T-helper 2 cell treated with Interferon-gamma antibody and Interleukin-4, amounts not matched to agents 5 μg/mL and 100 μg/mL, for 36 hours (primary cell): ENCODE measurements around the gene TRPV6.

Experiments
- DNase-seq: peaks from one replicate; pipeline ENCODE4 v3.0.0; 2021; ENCODE audit warnings: low spot score
- H3K27ac Mint-ChIP-seq: one replicate; pipeline ENCODE4 v1.8.0; 2021; ENCODE audit warnings: mild to moderate bottlenecking, mixed read lengths
- H3K27me3 Mint-ChIP-seq: one replicate; pipeline ENCODE4 v1.8.0; 2021; ENCODE audit warnings: low read depth, mixed read lengths
- H3K36me3 Mint-ChIP-seq: one replicate; pipeline ENCODE4 v1.8.0; 2021; ENCODE audit warnings: low read depth, mixed read lengths
- H3K4me1 Mint-ChIP-seq: one replicate; pipeline ENCODE4 v1.8.0; 2021; ENCODE audit warnings: low read depth, mixed read lengths
- H3K4me3 Mint-ChIP-seq: one replicate; pipeline ENCODE4 v1.8.0; 2022; ENCODE audit warnings: mild to moderate bottlenecking, moderate library complexity, mixed read lengths
- H3K9me3 Mint-ChIP-seq: one replicate; pipeline ENCODE4 v1.8.0; 2021; ENCODE audit warnings: mixed read lengths

The TRPV6 gene

DNA sequence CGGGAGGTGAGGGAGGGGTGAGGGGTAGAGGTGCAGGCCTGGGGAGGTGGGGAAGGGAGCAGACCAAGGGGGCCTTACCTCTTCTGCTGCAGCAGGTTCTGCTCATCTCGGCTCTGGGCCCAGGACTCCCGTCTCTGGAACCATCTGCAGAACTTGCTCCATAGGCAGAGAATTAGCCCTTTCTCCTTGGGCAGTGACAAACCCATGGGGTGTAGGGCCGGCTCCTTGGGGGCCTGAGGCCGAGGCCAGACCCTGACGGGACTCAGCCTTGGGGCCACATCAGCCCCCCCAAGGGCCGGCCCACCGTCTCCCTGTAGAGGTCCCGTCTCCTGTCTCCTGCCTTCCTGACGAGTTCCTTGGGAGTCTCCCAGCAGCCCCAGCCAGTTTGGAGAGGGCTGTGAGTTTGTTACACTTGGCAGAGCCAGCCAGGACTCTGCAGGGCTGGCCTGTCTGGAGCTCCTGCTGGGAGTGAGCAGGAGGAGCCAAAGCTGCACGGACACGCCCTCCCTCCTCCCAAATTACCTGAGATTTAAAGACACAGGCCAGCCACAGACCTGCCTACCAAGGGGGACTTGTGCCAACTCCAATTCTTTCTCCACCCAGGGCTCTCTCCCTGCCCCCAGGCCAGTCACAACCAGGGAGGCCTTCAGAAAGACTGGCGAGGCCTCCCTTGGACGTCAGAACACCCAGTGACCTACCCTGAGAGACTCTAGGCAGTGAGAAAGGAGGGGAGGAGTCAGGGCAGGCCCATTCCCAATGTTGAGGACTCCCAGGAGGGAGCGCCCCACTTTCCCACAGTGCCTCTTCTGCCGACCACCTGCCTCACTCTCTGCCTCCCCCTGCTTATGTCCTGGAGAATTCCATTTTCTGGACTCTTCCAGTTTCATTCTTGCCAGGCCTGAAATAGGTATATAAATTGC is at the start of gene TRPV6:
TRPV6 (minus strand) TSS at position 435 of the 920 bp plus-strand sequence.
- Mint-ChIP-seq H3K36me3 (no peaks in the 10 kb centered on the region), H3K9me3 (no peaks in the 10 kb centered on the region), H3K27me3 (no peaks in the 10 kb centered on the region), H3K27ac (no peak within 1 kb of the TSS), H3K4me3 (no peak within 1 kb of the TSS), H3K4me1 (no peaks in the 10 kb centered on the region)
- DNase-seq: no peak

DNA sequence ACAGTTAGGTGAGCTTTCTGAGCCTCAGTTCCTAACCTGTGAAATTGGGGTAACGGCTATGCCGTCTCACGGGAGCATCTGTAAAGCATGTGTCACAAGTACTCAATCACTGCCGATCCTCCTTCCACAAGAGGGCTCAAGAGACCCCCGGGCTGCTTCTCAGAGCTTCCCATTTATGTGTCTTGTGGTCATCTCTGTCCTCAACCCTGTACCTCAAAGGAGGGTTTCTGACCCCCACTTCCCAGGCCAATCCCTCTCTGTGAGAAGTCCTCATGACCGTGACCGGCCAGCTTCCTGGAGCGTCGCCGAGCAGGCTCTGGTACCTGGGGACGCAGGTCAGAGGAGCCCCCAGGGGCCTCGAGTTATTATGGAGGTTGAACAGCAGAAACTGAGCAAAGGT is 48.5 kb upstream of the TRPV6 start:
- Mint-ChIP-seq H3K27ac (no peak overlapping the region), H3K4me1 (no peaks in the 10 kb centered on the region), H3K4me3 (no peak overlapping the region), H3K36me3 (no peaks in the 10 kb centered on the region), H3K27me3 (no peaks in the 10 kb centered on the region), H3K9me3 (no peaks in the 10 kb centered on the region)
- DNase-seq: no peak

DNA sequence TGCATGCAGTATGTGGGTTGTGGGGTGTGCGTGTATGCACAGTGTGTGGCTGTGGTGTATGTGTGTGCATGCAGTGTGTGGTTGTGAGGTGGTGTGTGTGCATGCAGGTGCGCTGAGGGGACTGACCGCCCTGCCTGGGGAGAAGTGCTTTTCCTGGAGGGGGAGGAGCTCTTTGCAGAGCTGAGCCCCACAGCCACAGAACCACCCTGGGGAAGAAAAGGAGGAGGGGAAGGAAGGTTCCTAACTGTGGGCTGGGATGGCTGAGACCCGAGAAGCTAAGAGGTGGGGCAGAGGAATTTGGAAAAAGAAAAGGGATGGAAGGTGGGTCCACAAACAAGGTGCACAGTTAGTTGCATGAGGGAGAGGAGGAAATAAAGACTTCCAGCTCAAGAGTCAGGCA is 48.1 kb upstream of the TRPV6 start, which contains the start of gene TRPV5:
TRPV5 (minus strand) TSS at position 123 of the 400 bp plus-strand sequence. CDS start 287 bp downstream, outside the sequence.
- Mint-ChIP-seq H3K9me3 (no peaks in the 10 kb centered on the region), H3K27ac (no peak within 1 kb of the TSS), H3K4me3 (no peak within 1 kb of the TSS), H3K36me3 (no peaks in the 10 kb centered on the region), H3K4me1 (no peaks in the 10 kb centered on the region), H3K27me3 (no peaks in the 10 kb centered on the region)
- no peak for DNase-seq

DNA sequence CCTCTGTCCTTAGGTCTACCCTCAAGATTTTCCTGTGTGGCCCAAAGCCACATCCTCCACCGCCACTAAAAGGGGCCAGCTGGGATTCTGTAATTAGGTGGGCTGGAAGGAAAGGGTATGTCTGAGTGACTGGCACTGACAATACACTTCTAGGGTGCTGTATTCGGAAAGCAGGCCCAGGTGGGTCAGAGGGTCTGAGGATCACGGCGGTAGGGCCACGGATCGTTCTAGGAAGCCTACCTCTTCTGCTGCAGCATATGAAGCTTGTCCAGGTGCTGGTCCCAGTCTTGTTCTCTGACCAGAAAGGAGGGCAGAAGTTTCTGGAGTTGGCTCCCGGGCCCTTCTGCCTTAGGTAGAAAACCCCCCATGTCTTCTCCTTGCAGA is 47.5 kb upstream of the TRPV6 start:
- no peaks in the 10 kb centered on the region for H3K27me3 Mint-ChIP-seq
- H3K36me3 Mint-ChIP-seq: no peaks in the 10 kb centered on the region
- DNase-seq: no peak
- H3K4me1 Mint-ChIP-seq: no peaks in the 10 kb centered on the region
- H3K4me3 Mint-ChIP-seq: no peak overlapping the region
- no peak overlapping the region for H3K27ac Mint-ChIP-seq
- H3K9me3 Mint-ChIP-seq: no peaks in the 10 kb centered on the region

DNA sequence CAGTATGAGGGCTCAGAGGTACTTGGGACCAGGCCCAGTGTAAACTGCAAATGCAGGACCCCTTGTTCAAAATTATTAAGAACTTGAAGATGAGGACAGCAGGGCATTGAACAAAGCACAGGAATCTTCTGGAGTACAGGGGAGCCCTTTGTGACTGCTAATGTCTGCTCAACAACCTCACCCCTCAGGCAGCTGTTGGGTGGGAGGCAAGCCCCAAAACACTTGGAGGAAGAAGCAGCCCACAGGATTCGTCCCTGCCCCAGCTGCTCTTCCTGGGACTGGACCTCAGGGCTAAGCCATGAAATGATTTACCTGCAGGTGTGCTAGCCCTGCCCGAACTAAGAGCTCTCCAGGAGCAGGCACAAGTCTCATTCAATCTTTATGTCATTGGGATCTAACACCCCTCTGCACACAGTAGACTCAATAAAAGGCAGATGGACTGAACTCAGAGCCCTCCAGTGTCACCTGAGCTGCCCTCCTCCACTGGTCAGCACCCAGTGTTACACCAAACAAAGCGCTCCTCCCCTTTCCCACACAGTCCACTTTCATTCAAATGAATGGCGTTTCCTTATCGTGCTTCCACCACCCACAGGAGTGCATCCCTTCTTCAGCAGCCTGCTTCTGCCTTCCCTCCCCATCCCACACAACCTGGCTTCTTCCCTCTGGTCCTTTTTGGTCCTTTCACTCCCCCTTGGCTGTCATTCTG is 47.0 kb upstream of the TRPV6 start:
- H3K9me3 Mint-ChIP-seq: no peaks in the 10 kb centered on the region
- H3K36me3 Mint-ChIP-seq: no peaks in the 10 kb centered on the region
- no peaks in the 10 kb centered on the region for H3K4me1 Mint-ChIP-seq
- H3K27me3 Mint-ChIP-seq: no peaks in the 10 kb centered on the region
- no peak for DNase-seq
- H3K4me3 Mint-ChIP-seq: no peak overlapping the region
- no peak overlapping the region for H3K27ac Mint-ChIP-seq

DNA sequence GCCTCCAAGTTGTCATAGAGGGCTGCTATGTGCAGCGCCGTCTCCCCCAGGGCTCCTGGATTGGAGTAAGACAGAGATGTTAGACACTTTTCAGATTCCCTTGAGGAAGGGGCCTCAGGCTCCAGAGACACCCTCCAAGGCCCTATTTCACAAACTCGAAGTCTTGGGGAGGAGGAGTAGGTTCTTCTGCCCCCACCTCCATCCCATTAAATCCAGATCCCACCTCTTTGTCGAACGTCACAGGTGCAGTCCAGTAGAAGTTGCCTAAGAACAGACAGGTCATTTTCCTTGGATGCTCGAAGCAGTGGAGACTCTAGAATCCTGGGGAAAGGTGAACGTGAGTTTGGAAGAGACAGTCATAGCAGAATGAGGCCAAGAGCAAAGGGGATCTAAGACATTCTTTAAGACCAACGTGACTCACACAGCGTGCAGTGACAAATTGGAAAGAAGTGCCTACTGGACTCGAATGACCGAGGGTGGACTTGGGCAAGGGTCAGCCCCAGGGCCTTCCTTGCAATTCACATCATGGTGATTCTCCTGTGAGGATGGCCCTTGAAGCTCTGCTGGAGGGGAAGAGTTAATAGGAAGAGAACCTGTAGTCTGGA is 44.7 kb upstream of the TRPV6 start:
- no peak overlapping the region for H3K4me3 Mint-ChIP-seq

DNA sequence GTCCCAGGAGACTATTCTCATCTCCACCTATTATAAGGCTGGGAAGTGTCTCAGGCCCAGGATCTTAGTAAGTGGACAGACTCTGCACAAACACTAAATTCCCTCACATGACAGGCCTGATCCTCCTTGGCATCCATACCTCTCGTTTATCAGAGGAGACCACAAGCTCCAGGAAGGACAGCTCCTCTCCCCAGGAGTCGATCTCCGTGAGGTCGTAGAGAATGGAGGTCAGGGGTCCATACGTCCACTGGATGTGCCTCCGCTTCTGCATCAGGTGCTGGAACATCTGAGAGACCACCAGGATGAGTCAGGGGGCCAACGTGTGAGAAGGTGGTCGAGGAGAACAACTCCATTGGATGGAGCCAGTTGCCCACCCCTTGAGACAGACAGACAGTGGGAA is 42.4 kb upstream of the TRPV6 start:
- H3K27me3 Mint-ChIP-seq: peaks cover 8% of the 10 kb centered on the region
- H3K4me1 Mint-ChIP-seq: no peaks in the 10 kb centered on the region
- no peaks in the 10 kb centered on the region for H3K36me3 Mint-ChIP-seq
- no peaks in the 10 kb centered on the region for H3K9me3 Mint-ChIP-seq
- DNase-seq: no peak
- H3K27ac Mint-ChIP-seq: no peak overlapping the region
- H3K4me3 Mint-ChIP-seq: no peak overlapping the region

More for the DNA sequence above, 44.7 kb upstream of the TRPV6 start:
- no peak overlapping the region for H3K27ac Mint-ChIP-seq
- no peak for DNase-seq
- no peaks in the 10 kb centered on the region for H3K9me3 Mint-ChIP-seq
- no peaks in the 10 kb centered on the region for H3K4me1 Mint-ChIP-seq
- no peaks in the 10 kb centered on the region for H3K36me3 Mint-ChIP-seq
- peaks cover 3% of the 10 kb centered on the region for H3K27me3 Mint-ChIP-seq

DNA sequence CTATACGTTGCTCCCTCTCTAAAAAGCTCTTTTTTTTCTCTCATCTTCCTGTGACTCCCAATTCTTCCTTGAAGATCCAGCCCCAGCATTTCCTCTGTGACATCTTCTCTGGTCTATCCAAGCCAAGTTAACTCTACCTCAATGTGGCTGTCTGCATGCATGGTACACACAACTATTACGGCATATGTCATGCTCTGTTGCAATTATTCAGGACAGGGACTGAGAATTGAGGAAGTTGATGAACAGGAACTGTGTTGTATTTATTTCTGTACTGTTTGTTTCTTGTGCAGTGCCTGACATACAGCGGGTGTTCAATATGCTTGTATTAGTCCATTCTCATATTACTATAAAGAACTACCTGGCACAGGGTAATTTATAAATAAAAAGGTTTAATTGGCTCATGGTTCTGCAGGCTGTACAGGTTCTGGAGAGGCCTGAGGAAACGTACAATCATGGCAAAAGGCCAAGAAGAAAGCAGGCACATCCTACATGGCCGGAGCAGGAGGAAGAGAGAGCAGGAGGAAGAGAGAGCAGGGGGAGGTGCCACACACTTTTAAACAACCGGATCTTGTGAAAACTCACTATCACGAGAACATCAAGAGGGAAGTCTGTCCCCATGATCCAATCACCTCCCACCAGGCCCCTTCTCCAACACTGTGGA is 41.7 kb upstream of the TRPV6 start:
- Mint-ChIP-seq H3K27ac (no peak overlapping the region), H3K4me3 (no peak overlapping the region), H3K36me3 (no peaks in the 10 kb centered on the region), H3K27me3 (peaks cover 8% of the 10 kb centered on the region), H3K4me1 (no peaks in the 10 kb centered on the region), H3K9me3 (no peaks in the 10 kb centered on the region)
- no peak for DNase-seq

DNA sequence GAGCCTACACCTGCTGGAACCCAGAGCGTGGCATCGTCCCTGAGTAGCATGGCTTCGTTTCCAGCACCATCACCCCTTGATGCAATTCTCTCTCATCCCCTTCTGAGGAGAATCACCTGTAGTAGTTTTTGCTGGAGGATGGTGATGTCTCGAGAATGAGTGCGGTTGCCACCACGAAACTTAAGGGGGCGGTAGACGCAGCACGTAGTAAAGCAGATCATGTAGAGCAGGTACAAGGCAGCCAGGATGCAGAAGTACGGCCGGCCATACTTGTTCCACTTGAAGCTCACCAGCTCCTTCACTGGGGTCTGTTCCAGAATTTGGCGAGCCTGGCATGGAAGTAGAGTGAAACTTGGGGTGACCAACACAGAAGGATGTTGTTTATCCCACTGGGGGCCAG is 39.9 kb upstream of the TRPV6 start:
- Mint-ChIP-seq H3K4me3 (no peak overlapping the region), H3K36me3 (no peaks in the 10 kb centered on the region), H3K4me1 (no peaks in the 10 kb centered on the region), H3K9me3 (no peaks in the 10 kb centered on the region), H3K27me3 (peaks cover 8% of the 10 kb centered on the region), H3K27ac (no peak overlapping the region)
- no peak for DNase-seq

DNA sequence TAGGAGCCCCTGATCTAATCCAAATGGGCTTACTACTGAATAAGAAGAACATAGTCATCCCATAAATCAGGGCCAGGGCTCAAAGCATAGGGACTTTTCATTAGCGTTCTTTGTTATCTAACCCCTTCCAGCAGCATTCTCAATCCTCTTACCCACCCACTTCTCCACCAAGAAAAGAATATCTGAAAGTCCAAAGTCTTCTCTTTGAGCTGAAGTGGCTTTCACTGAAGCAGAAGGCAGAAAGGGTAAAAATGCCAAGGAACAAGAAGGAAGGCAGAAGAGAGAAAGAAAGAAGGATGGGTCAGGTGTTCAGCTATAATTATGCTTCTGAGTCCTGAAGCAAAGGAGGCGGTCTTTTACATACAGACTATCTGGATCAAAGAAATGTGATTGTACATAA is 37.8 kb upstream of the TRPV6 start:
- Mint-ChIP-seq H3K4me3 (no peak overlapping the region), H3K27ac (no peak overlapping the region), H3K36me3 (no peaks in the 10 kb centered on the region), H3K27me3 (peaks cover 13% of the 10 kb centered on the region), H3K9me3 (no peaks in the 10 kb centered on the region), H3K4me1 (no peaks in the 10 kb centered on the region)
- DNase-seq: no peak

DNA sequence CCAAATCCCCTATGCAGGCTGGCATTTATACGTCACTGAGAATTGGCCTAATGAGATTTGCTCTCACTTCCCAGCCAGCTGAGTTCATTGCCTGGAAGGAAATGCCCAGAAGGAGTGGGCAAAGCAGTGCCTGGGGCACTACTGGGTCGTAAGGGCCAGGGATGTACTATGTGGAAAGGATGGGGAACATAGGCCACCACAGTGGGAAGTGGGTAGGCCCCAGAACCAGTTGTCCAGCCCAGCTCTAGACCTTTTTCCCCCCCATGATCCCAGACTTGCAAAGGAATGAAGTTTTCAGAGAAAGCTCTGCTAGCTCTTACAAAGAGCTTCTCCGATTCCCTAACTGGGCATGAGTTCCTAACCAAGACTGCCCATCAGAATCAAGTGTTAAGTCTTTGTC is 34.1 kb upstream of the TRPV6 start:
- Mint-ChIP-seq H3K4me1 (no peaks in the 10 kb centered on the region), H3K36me3 (no peaks in the 10 kb centered on the region), H3K27me3 (peaks cover 14% of the 10 kb centered on the region), H3K4me3 (no peak overlapping the region), H3K9me3 (no peaks in the 10 kb centered on the region), H3K27ac (no peak overlapping the region)
- DNase-seq: no peak

DNA sequence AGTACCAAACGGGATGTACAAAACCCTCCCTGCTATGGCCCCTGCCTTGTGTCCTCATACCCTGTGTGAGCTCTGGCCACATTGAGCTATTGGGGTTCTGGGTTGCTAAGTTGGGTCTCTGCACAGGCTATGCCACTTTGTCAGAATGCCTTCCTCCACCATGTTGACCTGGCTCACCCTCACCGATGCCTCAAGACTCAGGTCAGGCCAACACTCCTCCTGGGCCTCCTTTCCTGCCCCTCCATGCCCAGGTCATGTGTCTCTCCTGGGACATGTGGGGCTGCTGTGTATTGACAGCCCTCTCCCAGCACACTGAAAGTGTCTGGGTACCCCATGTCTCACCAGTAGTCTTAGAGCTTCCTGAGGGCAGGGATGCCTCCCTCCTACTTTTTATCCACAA is 33.4 kb upstream of the TRPV6 start:
- H3K4me3 Mint-ChIP-seq: no peak overlapping the region

DNA sequence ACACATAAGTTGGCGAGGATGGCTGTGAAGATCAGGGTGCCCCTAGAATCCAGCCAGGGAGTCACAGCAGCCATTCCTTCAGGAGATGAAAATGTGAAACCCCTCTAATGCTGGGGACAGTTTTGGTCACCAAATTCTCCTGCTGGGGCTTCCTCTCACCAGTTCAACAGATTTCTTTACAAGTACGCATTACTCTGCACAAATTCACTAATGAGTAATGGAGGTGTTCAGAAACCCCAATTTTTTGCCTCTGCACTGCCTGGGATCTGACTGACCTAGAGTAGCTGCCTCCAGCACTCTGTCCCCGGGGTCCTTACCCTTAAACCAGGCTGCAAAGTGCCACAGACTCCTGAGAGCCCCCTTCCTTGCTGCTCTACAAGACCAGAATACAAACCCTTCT is 31.9 kb upstream of the TRPV6 start:
- no peak overlapping the region for H3K4me3 Mint-ChIP-seq
- no peaks in the 10 kb centered on the region for H3K36me3 Mint-ChIP-seq
- H3K27me3 Mint-ChIP-seq: peaks cover 9% of the 10 kb centered on the region
- no peak for DNase-seq
- no peaks in the 10 kb centered on the region for H3K9me3 Mint-ChIP-seq
- no peak overlapping the region for H3K27ac Mint-ChIP-seq
- no peaks in the 10 kb centered on the region for H3K4me1 Mint-ChIP-seq

More for the DNA sequence above, 33.4 kb upstream of the TRPV6 start:
- H3K36me3 Mint-ChIP-seq: no peaks in the 10 kb centered on the region
- H3K9me3 Mint-ChIP-seq: no peaks in the 10 kb centered on the region
- H3K27ac Mint-ChIP-seq: no peak overlapping the region
- peaks cover 14% of the 10 kb centered on the region for H3K27me3 Mint-ChIP-seq
- H3K4me1 Mint-ChIP-seq: no peaks in the 10 kb centered on the region
- no peak for DNase-seq

DNA sequence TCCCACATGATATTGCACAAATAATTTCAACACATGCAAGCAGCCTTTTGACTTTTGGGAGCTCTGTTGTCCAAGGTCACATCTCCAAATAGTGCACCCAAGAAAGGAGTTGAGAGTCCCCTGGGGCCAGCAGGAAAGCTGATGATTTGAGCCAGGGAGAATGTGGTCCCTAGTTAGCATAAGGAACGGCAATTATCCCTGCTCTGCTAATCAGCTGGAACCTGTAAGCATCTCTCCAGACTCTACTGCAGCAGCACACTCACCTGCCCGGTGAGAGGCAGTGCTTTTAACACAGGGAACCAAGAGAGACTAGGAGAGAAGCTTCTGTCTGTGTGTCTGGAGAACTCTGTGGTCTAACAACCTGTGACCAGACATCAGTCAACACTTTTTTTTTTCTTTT is 31.0 kb upstream of the TRPV6 start:
- no peaks in the 10 kb centered on the region for H3K9me3 Mint-ChIP-seq
- H3K27ac Mint-ChIP-seq: no peak overlapping the region
- no peaks in the 10 kb centered on the region for H3K4me1 Mint-ChIP-seq
- no peak for DNase-seq
- H3K4me3 Mint-ChIP-seq: no peak overlapping the region
- no peaks in the 10 kb centered on the region for H3K36me3 Mint-ChIP-seq
- H3K27me3 Mint-ChIP-seq: peaks cover 9% of the 10 kb centered on the region
